Endometrium (tissue), 2 donors: ENCODE data around the gene PAFAH1B2.
"Not testable (repeated sequence)": the region's sequence is repeated elsewhere in the genome, so short reads cannot be mapped to it uniquely, and the experiment has no call there.

Source experiments
- FAIRE-seq: peaks from 2 replicates; lab custom pipeline; 2012; peaks lifted over from hg19 to GRCh38; lab: Jason Lieb, UNC
- donor health status: control.
- donor health status: control.

The PAFAH1B2 gene, protein sequence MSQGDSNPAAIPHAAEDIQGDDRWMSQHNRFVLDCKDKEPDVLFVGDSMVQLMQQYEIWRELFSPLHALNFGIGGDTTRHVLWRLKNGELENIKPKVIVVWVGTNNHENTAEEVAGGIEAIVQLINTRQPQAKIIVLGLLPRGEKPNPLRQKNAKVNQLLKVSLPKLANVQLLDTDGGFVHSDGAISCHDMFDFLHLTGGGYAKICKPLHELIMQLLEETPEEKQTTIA

DNA sequence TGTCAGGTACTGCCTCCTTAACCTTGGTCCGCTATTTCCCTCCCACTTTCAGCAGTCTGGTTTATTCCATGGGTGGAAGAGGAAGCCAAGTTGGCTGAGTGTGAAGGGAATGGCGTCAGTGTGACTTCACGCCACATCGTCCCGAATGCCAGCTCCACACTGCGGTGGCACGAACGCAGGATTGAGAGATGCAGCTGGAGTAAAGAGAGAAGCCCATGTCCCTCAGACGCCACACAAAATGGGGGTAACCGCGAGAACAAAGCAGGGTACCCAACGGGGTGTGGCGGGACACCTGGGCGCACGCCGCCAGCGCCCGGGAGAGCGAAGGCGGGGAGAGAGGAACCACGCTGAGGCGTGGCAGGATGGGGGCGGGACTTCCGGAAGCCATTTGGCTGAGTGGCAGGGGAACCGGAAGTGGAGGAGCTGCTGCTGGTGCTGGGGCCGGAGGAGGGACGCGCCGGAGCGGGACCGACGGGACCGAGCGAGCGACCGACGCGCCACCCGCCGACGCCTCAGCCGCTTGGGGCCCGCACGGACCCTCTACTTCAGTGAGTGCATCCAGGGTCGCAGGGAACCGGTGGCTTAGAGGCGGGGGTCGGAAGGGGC is at the start of gene PAFAH1B2:
PAFAH1B2 (plus strand) TSS at position 417 of the 606 bp plus-strand sequence. CDS start 8,161 bp downstream, outside the sequence.
- FAIRE-seq, result no peak

DNA sequence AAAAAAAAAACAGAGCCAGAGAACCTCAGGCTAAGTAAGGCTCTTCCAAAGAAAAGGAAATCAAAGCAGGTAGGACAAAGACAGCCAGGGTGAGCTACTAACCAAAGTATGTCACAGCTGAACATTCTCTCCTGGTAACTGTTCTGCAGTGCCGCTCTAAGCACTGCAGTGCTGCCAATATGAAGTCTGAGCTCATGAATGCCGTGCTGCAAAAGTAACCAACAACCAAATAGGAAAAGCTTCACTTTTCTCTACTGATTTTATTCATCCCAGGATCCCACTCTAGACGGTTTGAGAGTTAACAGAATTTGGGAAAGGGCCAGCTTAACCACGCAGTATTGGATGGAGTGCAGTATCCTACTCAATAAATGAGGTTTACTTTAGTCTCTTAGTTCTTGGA is 49.3 kb upstream of the PAFAH1B2 start:
- FAIRE-seq, result no peak

DNA sequence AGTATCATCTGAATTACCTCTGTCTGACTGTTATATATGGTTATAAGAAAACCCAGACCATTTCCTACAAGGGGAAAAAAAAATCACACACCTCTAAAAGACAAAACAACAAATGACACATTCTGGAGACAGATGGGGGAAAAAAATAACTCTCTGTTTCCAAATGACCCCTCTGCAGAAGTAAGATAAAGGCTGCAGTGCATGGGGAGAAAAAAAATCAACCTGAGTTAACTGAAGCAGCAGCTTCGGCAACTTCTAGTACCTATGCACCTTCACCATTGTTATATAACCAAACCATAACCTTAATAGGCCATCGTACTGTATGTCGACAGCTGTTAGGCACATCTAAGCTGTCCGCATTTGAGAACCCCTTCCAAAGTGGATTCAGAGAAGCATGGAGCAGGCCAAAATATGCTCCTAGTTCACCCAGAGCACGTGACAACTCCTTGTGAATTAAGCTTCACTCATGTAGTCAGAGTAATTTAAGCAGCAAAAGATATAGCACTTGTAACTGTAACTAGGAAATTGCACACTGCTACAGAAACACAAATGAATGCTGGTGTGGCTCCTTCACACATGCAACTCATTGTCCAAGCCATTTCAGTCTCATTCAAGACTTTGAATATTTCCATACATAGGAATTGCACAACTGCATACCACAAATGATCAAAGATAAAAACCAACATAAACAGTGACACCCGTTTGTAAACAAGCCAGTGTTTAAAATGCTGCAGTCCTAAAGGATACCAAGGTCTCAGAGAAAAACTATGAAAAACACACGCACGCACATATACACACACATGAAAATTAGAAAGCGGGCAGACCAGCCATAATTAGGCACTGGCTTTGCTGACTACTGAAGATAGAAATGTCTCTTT is 48.6 kb upstream of the PAFAH1B2 start:
- FAIRE-seq, result no peak

DNA sequence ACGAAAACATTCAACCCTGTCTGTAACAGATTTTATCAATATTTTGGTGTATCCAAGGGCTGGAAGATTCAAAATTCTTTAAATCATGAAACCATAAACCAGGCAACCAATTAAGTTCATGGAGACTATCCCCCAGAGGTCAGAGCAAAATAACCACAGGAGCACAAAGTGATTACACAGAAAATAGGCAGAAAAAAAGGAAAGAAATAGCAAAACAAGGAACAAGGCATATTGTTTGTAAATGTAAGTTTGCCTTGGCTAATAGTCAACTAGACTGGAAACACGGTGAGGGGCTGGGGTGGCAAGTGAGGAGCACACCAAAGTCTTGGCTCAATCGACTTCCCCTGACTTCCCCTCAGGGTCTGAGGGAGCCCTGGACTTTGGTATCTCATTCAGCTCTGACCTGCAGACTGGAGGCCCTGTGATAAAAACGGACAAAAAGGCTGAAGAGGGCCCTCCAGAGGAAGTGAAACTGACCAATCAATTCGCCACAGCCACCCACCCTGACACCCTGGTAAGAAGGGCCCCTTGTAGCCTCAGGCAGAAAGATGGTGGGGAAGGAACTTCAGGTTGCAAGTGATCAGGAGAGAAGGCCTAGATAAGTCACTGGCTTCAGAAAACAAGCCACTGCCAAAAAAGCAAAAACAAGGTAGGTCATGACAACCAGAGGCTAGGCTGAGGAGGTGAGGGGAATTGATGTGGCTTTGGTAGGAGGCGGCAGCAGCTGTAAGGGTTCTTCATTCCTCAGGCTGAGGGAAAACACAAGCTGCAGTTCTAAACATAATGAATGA is 47.7 kb upstream of the PAFAH1B2 start:
- FAIRE-seq, result peak; percentile 64

DNA sequence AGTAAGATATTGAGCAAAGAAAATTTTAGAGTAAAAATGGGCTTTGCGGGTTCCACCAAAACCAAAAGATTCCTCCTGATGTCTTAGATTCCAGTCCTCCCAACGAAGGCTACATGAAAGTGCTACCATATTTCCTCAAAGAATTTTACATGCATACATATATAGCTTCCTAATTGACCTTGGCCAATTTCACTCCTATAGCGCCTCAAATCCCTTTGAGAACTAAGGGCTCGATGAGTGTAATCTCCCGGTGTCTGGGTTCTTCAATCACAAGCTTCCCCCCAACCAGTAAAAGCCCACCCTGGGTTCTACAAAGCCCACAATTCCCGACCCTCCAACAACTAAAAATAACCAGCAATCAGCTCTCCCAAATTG is 47.1 kb upstream of the PAFAH1B2 start:
- FAIRE-seq, result no peak

DNA sequence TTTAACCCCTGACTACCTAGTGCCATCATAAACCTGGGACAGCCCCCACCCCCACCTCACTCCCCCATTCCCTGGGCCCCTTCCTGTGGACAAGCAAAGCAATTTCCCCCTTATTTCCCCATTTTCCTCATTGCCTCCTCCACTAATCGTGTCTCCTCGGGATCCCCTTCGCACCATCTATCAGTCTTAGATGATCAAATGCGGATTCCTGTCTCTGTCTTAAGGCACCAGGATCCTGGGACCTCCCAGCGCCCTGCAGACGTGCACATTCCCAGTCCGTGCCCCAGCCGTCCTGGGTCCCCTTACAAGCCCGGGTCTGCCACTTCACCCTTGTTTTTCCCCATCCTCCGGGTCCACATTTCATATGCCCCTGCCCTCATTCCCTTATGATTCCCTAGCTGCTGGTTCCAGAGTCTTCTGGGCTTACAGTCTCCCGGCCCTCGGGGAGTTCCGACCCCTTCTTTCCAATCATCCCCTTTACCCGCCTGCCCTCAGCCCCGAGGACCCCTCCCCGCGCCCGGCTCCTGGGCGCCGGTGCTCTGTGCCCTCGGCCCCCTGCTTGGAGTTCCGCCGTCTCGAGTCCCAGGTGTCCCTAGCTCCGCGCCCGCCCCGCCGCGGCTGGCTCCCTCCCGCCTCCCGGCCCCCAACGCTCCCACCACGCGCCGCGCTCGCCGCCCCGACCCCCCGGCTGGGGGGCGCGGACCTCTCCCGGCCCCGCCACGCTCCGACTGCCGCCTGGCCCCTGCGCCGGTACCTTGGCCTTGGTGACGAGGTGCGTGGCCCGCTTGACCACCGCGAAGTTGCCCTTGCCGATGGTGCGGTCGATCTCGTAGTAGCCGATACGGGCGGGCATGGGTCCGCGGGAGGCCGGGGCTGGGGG is 46.5 kb upstream of the PAFAH1B2 start:
- no peak for FAIRE-seq

DNA sequence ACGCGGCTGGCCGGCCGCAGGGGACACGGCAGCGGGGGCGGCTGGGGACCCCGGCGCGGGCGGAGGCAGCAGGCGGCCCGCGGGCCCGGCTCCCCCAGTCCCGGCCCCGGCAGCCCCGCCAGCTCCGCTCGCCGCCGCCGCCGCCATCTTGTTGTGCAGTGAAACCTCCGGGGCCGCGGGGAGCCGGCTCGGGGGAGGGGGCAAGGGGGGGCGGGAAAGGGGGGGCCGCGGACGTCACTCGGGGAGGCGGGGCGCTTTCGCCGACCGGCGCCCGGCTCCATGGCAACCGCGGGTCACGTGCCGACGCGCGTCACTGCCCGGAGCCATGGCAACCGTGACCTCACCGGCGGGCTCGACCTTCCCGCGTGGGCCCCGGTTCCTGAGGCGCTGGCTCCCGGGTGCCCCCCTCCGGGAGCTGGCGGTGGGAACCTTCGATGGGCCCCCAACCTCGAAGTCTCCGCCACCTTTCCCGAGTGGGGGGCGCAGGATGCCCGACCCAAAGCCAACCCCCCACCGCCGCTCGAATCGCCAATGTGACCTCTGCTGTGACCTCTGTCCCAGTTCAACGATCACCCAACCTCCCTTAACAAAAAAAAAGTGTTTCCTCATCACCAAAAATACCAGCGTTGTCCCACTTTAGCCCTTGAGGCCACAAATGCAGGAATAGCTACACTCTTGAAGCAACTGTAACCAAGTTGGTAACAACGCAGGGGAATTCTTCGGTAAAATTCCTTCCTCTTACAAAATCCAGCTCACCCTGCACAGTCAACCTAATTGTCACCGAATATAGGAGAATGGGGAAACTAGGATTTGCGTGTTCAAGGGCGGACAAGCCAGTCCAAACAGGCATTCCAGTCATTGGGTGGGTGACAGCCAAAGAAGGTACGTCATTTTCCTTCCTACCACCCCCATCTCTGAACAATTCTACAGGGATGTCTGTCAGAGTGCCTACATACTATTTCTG is 45.5 kb upstream of the PAFAH1B2 start, which contains the start of gene SIK3:
SIK3 (minus strand) TSS at position 160 of the 964 bp plus-strand sequence; CDS start at position 147, 13 bp downstream.
- no peak for FAIRE-seq

DNA sequence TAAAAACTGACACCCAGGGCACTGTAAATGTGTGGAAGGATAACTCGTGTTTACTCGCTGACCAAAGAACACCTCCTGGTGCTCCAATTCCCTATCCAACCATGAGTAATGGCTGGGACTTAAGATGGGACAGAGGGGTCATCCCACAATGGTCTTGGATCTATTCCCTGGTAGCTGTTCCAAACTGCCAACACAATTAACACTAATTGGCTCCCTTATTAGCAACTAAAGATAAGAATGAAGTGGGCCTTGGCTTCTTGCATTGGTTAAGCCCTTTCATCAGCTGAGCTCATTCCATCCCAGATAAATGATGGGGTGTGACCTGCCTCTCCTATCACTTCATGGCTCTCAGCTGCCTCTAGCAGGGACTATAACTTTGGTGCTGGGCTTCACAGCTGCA is 44.4 kb upstream of the PAFAH1B2 start:
- FAIRE-seq, result no peak

DNA sequence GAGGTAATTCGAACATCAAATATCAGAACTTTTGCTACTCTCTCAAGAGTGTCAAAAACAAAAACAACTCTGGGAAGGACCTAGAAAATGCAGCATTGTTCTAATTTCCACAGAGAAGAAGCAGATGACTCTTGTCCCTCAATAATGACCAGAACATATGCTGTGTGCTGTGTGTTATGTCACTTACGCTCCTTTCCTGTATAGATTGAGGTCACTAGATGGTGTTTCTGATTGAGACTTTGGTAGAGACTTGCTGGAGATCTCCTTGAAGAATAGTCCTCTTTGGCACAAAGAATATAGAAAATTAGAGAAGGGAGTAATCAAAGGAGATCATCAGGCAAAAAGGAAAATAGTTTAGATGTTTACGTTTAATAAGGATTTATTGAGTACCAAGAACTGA is 43.5 kb upstream of the PAFAH1B2 start:
- FAIRE-seq, result no peak

DNA sequence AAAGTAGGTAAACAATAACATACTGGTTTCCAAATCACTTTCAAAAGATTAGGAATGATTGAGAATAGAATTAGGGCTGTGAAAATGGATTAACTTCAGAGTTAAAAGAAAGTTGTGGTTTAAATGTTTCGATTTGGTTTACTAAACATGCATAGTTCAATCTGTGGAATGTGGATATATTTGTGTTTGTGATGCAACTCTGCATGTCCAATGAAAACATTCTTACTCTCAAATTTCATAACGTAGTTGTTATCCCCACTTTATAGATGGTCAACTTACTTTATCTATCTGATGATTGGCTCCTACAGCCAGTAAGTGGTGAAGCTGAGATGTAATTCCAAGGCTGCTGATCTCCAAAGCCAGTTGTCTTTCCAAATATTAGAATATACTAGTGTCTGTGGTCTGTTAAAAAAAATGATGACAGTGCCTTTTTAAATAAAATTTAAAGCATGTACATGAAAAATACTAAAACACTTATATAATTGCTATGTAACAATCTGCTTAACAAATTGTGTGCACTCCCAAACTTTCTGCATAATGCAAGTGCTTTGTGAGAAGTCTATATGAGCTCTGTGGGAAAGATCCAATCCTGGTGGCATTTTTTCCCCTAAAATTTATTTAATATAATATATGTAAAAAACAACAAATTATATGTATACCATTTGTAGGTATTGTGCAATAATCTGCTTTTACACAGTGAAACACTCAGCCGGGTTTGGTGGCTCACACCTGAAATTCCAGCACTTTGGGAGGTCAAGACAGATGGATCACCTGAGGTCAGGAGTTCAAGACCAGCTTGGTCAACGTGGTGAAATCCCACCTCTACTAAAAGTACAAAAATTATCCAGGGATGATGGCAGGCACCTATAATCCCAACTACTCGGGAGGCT is 36.1 kb upstream of the PAFAH1B2 start:
- no peak for FAIRE-seq

DNA sequence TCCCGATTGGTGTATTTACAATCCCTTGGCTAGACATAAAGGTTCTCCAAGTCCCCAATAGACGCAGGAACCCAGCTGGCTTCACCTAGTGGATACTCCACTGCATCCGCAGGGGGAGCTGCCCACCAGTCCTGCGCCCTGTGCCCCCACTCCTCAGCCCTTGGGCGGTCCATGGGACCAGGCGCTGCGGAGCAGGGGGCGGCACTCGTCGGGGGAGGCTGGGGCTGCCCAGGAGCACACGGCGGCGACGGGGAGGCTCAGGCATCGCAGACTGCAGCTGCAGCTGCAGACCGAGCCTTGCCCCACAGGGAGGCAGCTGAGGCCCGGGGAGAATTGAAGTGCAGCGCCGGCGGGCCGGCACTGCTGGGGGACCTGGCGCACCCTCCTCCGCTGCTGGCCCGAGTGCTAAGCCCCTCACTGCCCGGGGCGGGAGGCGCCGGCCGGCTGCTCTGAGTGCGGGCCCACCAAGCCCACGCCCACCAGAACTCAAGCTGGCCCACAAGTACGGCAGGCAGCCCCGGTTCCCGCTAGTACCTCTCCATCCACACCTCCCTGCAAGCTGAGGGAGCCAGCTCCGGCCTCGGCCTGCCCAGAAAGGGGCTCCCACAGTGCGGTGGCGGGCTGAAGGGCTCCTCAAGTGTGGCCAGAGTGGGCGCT is 33.7 kb upstream of the PAFAH1B2 start:
- no peak for FAIRE-seq

DNA sequence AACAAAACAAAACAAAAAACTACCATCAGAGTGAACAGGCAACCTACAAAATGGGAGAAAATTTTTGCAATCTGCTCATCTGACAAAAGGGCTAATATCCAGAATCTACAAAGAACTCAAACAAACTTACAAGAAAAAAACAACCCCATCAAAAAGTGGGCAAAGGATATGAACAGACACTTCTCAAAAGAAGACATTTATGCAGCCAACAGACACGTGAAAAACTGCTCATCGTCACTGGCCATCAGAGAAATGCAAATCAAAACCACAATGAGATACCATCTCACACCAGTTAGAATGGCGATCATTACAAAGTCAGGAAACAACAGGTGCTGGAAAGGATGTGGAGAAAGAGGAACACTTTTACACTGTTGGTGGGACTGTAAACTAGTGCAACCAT is 31.6 kb upstream of the PAFAH1B2 start:
- FAIRE-seq, result not testable (repeated sequence)

DNA sequence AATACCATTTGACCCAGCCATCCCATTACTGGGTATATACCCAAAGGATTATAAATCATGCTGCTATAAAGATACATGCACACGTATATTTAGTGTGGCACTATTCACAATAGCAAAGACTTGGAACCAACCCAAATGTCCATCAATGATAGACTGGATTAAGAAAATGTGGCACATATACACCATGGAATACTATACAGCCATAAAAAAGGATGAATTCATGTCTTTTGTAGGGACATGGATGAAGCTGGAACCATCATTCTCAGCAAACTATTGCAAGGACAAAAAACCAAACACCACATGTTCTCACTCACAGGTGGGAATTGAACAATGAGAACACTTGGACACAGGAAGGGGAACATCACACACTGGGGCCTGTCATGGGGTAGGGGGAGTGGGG is 31.1 kb upstream of the PAFAH1B2 start:
- FAIRE-seq, result not testable (repeated sequence)

DNA sequence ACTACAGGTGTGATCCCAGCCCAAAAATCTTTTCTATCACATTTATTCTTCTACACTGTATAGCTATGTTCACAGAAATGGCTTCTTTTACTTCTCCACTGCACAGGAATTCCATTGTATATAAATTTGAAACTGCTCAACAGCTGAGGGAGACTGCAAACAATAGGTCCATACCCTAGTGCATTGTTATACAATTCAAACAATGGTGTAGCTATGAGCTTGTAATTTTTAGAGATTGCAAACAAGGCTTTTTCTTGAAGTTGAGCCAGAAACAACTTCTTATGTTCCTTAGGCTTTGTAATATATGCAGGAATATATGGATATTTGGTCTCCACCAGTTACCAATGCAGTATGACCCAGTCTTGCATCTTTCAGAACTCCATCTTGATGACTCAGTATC is 26.4 kb upstream of the PAFAH1B2 start:
- FAIRE-seq, result no peak

DNA sequence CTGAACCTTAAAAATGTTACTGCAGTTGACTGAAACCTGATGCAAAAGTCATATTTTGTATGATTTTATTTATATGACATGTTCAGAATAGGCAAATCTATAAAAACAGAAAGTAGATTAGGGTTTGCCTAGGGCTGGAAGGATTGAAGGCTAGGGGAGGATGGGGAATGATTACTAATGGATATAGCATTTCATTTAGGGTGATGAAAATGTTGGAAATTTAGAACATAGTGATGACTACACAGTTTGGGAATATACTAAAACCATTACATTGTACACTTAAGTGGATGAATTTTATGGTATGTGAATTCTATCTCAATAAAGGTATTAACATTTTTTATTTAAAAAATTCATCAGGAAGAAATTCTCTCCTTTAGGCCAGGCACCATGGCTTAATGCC is 22.9 kb upstream of the PAFAH1B2 start:
- FAIRE-seq, result no peak

DNA sequence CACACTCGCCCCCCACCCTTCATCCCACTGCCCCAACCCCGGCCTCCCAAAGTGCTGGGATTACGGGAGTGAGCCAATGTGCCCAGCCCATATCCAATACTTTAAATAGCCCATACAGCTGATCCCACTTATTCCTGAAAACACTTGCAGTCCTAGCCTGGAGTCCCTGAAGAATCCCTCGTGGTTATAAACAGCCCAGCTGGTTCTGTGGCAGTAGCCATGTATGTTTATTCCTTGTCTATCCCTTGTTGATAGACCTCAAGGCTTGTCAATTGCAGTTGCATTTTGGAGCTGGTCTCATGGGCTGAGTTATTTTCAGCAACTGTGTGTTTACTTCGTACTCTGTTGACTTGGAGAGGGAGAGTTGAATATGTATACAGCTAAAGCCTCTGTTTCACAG is 21.5 kb upstream of the PAFAH1B2 start:
- no peak for FAIRE-seq

DNA sequence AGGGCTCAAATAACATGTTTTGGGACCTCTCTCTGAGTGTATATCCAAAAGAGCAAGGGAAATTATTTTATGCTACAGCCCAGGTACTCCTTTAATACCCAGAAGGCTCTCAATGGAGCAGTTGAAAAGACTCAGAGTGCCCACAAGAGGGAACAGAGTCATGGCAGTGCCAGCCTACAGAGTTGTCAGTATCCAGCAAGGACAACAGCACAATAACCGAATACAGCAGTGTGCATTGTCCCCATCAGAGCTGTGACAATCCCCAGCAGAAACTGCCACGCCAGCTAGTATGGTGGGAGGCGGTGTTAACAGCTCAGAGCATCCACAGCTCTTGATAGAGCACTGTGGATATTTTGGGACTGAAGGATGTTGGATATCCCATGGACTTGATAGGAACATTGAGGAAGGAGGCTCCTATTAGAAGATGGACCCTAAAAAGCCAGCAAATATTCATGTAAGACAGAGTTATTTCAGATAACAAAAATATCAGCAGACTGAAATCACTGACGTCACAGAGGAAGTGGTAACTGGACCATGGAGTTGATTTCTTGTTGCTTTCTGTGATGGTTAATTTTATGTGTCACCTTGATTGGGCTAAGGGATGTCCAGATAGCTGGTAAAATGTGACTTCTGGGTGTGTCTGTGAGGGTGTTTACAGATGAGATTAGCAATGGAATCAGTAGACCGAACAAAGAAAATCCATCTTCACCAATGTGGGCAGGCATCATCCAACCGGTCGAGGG is 17.7 kb upstream of the PAFAH1B2 start:
- FAIRE-seq, result no peak
